ENCODE results near the gene MMP17. TPM values are rescaled to one million over a fixed set of nuclear protein-coding genes. Genes with fewer than 3 reads are reported as not detected.

The MMP17 gene
- total RNA-seq (2014; rRNA removed; shearing (Covaris generic)): 42.6 and 63.2 TPM in 2 replicates
- polyA plus RNA-seq (2015; cell fraction: cytosol; rRNA removed): 212 and 249 TPM in 2 replicates
- polyA plus RNA-seq (2015; cell fraction: nucleus; rRNA removed): 389 and 402 TPM in 2 replicates

DNA sequence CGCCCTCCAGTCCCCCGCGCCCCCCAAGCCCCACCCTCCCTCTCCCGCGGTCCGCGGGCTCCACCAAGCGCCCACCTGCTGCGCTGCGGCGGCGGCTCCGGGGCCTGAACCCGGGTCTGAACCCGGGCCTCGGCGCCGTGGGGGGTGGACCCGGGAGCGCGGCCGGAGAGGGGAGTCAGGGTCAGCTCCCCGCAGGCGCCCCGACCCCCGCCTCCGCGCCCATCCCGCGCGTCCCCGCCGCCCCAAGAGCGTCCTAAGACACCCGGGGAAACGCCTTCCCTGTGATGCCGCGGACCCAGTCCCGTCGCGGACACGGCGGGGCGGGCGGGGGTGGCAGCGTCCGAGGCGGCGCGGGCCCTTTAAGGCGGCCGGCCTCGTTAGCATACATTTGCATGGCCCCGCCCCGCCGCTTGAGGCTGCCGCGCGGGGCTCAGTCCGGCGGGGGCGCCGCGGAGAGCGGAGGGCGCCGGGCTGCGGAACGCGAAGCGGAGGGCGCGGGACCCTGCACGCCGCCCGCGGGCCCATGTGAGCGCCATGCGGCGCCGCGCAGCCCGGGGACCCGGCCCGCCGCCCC, at the start of gene MMP17:
TSS of gene MMP17 (plus strand) at position 433 of the 574 bp plus-strand sequence. CDS start at position 535, 102 bp downstream.
- DNase-seq (ENCODE audit: low read depth, low spot score): peak; percentile 74
- in situ Hi-C loops (cut with HindIII; ENCODE audit: low pct_unique_long_range_greater_than_20kb, low sequenced_read_pairs): no loop called here

DNA sequence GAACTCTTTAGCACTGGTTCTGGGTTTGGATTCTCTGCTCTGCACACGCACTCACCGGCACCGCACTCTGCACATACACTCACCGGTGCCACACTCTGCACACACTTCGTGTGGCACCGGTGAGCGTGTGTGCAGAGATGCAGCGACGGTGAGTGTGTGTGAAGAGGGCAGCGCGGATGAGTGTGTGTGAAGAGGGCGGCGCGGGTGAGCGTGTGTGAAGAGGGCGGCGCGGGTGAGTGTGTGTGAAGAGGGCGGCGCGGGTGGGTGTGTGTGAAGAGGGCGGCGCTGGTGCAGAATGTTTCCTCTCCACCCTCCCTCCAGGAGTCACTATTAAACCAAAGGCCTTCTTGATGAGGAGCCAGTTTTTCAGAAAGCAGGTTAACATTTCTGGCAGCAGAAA, 49.2 kb upstream of the MMP17 start:
- in situ Hi-C loops (cut with HindIII; ENCODE audit: low pct_unique_long_range_greater_than_20kb, low sequenced_read_pairs): no loop called here
- DNase-seq (ENCODE audit: low read depth, low spot score): no peak

DNA sequence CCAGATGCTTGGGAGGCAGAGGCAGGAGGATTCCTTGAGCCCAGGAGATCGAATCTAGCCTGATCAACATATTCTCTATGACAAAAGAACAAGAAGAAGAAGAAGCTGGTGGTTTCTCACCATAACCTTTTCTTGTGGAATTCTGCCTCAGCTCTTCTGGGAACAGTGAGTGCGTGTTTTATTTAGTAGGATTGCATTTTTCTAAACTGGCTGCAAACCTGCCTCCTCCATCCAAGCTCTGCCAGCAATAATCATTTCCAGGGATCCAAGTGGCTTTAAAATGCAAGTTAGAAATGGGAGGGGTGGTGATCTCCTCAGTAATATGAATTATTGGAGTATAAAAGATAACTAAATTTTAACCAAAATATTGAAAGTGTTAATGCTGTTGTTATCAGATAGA, 46.1 kb upstream of the MMP17 start:
- in situ Hi-C loops (cut with HindIII; ENCODE audit: low pct_unique_long_range_greater_than_20kb, low sequenced_read_pairs): no loop called here
- no peak for DNase-seq (ENCODE audit: low read depth, low spot score)

DNA sequence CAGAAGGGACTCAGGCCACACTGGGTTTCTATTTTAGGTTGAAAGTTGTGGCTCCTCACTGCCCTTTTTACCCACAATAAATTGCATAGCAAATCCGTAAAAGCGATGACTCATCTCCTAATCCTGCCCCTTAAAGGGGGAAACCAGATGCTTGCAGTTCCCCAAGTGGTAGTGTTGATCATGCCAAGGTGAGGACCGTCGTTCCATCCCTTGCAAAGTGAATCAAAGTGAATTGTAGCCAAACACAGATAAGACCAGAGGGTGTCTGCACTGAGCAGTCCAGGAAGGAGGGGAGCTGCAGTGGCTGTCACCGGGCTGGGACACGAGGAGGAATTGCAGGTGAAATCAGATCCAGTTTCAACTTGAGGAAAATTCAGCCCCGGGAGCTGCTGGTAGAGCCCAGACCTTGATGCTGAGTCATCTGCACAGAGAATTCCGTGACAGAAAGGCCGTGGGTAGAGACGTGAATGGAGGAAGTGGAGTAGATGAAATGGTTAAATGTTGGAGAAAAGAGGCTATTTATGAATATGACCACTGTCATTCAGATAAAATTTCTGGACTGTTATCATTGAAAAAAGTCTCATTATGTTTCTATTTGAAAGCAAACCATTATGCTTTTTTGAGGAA, 44.2 kb upstream of the MMP17 start:
- DNase-seq (ENCODE audit: low read depth, low spot score): peak; percentile 94
- in situ Hi-C loops (cut with HindIII; ENCODE audit: low pct_unique_long_range_greater_than_20kb, low sequenced_read_pairs): no loop called here

DNA sequence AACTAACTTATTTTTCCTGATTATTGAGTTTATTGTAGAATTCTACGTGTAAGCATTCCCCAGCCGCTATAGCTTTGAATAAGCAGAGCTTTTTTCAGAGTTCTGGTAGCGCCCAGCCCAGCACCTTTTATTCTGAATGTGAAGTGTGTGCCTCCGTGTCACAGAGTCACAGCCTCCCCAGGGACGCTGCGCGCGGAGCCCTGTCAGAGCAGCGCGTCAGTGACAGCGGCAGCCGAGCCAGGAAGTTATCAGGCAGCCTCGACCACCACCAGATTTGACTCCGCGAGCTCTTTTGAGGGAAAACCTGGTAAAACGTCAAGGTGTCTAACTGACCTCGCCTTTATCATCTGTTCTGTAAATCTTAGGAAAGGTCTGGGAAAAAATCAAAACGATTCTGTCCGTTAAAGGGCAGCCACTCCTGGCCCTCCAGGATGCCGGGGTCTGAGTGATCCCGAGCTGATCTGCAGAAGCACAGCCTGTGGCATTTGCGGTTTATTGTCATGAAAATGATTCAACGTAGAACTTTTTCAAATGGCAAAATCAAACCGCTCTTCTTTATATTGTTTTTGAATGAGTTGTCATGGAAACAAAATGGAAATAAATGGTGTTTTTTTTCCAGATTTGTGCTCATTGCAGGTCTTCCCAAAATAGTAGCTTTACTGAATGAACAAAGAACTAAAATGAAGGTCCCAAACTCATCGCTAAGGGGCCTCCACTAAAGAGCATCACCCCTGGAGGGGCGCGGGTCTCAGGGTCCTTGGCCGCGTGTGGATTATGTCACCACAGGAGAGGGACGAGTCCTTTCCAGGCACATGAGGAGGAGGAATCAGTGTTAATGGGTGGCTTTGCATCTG, 43.1 kb upstream of the MMP17 start:
- DNase-seq (ENCODE audit: low read depth, low spot score): peak; percentile 54
- in situ Hi-C loops (cut with HindIII; ENCODE audit: low pct_unique_long_range_greater_than_20kb, low sequenced_read_pairs): no loop called here

DNA sequence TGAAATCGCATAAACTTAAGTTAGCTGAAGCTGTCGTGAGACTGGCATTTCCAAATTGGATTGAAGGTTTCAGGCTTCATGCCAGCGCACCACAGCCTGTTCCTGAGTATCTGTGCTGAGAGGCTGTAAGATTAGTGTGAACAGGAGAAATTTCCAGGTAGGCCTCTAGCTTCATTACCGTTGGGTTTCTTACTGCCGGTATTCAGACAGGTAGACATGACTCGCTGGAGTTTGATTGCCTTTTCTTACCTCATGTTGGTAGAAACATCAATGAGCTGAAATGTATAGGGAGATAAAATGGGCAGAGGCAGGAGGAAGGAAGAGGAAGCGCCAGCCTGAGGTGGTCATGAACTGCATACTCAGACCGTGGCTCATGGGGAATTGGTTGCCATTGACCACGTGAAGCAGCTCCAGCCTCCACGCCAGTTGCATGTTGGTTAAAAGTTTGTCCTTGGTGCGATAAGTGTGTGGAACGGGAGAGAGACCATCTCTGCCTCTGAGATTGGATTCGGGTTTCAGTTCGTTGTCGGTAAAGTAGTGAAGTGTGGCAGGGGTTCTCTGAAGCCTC, 42.3 kb upstream of the MMP17 start:
- no peak for DNase-seq (ENCODE audit: low read depth, low spot score)
- in situ Hi-C loops (cut with HindIII; ENCODE audit: low pct_unique_long_range_greater_than_20kb, low sequenced_read_pairs): no loop called here

DNA sequence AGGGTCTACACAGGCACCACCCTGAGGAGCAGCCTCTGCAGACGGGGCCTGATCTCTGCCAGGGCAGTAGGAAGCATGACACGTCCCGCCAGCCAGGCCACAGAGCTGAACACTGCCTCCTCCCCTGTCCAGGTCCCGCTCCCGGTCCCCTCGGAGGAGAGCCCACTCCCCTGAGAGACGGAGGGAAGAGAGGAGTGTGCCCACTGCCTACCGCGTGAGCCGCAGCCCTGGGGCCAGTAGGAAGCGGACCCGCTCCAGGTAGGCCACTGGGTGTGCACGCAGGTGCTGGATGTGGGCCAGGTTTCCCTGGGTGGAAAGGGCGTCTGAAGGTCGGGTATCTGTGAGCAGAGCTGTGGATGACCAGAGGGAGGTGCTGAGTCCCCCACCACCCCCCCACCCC, 41.9 kb upstream of the MMP17 start:
- in situ Hi-C loops (cut with HindIII; ENCODE audit: low pct_unique_long_range_greater_than_20kb, low sequenced_read_pairs): no loop called here
- no peak for DNase-seq (ENCODE audit: low read depth, low spot score)

DNA sequence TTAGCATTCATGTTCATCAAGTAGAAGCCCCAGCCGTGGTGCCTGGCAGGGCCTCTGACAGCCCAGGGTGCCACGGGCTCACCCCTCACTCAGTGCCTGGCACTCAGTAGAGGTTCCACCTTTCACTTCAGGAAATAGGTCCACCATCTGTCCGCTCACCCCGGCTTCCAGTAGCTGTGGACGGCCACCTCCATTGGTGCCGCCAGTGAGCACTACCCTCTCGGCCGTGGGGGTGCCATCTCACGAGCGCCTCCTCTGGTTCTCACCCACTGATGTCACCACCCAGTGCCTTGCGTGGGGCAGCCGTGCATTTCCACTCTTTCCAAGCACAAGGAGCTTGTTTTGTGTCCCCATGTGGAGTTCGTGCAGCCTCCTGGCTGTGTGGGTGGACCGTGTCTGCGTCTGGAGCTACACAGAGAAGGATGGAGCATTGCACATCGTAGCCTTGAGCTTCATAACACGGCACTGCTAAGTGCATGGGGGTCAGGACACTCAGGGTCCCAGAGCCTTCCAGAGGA, 41.0 kb upstream of the MMP17 start:
- in situ Hi-C loops (cut with HindIII; ENCODE audit: low pct_unique_long_range_greater_than_20kb, low sequenced_read_pairs): no loop called here
- no peak for DNase-seq (ENCODE audit: low read depth, low spot score)

DNA sequence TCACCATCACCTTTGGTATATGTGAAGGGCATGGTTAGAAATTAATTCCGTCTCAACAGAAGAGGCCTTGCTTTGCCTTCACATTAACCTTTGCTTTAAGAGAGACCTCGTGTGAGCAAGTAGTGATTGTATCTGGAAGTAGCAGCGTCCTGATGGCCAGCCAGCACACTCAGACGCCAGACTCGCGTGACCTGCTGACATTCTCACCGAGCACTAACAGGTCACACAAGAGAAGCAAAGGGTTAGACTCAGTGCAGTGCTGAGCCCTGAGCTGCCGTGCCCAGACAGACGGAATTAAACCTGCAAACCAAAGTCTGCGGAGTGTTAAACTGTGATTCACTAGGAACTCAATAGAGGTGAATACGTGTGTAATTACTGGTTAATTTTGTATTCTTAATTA, 40.1 kb upstream of the MMP17 start:
- DNase-seq (ENCODE audit: low read depth, low spot score): no peak
- in situ Hi-C loops (cut with HindIII; ENCODE audit: low pct_unique_long_range_greater_than_20kb, low sequenced_read_pairs): no loop called here

DNA sequence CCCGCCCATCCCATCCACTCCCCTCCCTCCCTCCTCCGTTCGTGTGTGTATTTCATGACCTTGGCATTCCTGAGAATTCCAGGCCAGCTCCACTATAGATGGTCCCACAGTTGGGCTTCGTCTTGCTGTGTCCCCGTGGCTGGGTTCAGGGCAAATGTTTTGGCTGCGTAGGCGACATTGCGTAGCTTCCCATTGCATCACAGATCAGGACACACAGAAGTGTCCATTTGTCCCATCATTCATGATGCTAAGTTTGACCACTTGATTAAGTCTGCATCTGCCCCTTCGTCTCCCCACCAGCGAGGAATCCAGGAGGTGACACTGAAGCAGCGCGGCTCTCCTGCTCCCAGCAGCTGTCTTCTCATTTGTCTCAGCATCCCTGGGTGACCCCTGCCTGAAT, 38.6 kb upstream of the MMP17 start:
- no peak for DNase-seq (ENCODE audit: low read depth, low spot score)
- in situ Hi-C loops (cut with HindIII; ENCODE audit: low pct_unique_long_range_greater_than_20kb, low sequenced_read_pairs): no loop called here

DNA sequence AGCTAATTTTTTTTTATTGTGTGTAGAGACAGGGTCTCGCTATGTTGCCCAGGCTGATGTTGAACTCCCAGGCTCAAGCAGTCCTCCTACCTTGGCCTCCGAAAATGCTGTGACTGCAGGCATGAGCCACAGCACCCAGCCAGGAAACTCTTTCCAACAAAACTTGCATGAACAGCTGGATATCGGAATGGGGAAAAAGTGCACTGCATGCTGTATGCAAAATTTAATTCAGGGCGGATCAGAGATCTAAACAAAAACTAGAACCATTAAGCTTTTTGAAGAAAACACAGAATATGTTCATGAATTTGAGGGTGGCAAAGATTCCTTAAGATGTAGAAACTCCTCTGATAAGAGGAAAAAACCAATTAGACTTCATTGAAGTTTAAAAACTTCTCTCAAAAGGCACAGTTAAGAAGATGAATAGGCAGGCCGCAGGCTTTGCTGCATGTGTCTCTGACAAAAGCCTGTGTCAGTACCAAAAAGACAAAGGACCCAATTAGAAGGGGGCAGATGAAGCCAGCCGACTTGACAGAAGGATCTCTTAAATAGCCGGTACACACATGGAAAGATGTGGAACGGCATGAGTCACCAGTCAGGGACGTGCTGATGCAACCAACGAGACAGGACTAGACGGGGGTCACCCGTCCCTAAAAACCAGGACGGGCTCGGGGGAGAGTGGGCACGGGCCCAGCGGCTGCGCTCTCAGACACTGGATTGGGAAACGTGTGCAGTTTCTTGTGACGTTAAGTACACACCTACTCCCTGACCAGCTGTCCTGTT, 34.8 kb upstream of the MMP17 start:
- in situ Hi-C loops (cut with HindIII; ENCODE audit: low pct_unique_long_range_greater_than_20kb, low sequenced_read_pairs): no loop called here
- no peak for DNase-seq (ENCODE audit: low read depth, low spot score)

DNA sequence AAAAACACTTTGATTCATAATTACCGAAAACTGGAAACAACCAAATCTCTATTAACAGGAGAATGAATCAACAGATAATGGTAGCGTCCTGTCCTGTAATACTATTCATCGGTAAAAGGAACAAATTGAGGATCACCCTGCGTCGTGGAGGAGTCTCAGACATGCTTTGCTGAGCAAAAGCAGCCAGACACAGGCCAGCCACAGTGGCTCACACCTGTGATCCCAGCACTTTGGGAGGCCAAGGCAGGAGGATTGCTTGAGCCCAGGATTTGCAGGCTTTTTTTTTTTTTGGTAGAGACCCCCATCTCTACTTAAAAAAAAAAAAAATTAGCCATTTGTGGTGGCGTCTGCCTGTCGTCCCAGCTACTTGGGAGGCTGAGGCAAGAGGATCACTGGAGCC, 34.1 kb upstream of the MMP17 start:
- DNase-seq (ENCODE audit: low read depth, low spot score): no peak
- in situ Hi-C loops (cut with HindIII; ENCODE audit: low pct_unique_long_range_greater_than_20kb, low sequenced_read_pairs): no loop called here

DNA sequence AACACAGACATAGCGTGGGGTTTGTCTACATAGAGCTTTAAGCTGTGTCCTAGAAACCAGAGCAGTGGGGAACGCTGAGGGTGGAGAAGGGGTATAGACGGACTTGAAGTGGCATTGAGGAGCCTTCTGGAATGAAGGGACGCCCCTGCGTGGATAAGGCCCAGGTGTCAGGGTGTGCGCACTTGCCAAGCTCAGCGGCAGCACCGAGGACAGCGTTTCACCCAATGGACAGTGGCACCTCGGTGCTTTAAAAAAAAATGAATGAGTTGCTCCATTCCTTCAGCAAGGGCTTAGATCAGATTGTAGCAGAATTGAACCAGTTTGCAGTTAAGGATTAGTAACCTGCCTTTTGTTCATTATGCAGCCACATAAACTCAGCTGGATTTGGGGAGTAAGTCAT, 33.6 kb upstream of the MMP17 start:
- DNase-seq (ENCODE audit: low read depth, low spot score): no peak
- in situ Hi-C loops (cut with HindIII; ENCODE audit: low pct_unique_long_range_greater_than_20kb, low sequenced_read_pairs): no loop called here

DNA sequence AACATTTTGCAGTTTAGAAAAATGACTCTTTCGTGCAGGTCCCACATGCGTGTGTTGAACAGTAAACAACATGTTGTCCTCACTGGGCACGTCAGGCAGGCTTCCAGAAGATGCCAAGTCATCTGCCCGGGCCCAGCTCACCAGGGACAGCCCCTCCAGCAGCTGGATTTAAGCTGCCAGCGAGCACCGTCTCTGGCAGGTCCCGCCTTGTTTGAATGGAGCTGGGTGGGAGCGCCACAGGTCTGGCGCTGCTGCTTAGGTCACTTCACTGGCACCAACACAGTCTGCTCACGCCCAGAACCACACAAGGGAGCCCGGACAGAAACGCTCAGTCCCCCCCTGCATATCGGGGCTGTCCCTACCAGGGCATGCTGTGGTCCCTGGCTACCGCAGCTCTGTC, 33.1 kb upstream of the MMP17 start:
- DNase-seq (ENCODE audit: low read depth, low spot score): no peak
- in situ Hi-C loops (cut with HindIII; ENCODE audit: low pct_unique_long_range_greater_than_20kb, low sequenced_read_pairs): no loop called here

DNA sequence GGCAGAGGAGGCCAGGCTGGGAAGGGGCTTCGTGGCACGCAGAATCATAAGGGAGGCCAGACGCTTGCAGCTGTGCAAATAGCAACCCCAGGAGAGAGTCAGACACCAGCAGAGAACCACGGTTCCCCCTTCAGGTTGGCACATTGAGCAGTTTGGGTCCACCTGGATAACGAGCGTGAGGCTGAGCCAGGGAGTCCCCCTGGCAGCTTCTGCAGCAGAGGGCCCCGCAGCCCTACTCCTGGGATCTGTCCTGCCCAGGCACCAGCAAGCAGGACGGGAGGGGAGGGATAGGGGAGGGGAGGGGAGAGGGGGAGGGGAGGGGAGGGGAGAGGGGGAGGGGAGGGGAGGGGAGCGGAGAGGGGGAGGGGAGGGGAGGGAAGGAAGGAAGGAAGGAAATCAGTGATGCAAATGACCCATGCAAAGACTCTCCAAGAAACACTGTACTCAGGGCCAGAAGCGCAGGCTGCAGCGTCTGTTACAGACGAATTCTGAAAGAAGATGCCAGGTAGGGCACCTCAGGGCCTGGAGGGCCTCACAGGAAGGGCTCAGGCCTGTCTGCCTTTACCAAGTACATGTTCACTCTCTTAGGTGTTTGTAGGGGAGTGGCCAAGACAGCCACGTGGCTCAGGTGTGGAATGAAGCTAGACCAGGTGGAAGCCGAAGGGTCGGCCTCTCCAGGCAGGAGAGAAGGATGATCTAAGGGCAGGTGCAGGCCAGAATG, 32.3 kb upstream of the MMP17 start:
- in situ Hi-C loops (cut with HindIII; ENCODE audit: low pct_unique_long_range_greater_than_20kb, low sequenced_read_pairs): no loop called here
- DNase-seq (ENCODE audit: low read depth, low spot score): no peak

DNA sequence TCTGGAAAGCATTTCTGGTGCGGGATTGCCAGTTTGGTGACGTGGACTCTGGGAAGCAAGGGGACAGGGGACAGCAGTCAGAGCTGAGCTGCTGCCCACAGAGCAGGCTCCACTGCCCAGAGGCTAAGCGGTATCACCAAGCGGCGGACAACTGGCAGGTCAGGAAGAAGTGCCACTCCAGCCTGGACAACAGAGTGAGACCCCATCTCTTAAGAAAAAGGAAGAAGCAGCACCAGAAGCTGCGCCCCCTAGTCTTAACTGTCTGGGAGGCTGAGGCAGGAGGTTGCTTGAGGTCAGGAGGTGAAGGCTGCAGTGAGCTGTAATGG, 31.8 kb upstream of the MMP17 start:
- in situ Hi-C loops (cut with HindIII; ENCODE audit: low pct_unique_long_range_greater_than_20kb, low sequenced_read_pairs): no loop called here
- no peak for DNase-seq (ENCODE audit: low read depth, low spot score)

Measured in SK-MEL-5 (cell line).